Esophagus squamous epithelium (tissue), 5 donors: Measurements from ENCODE around the gene ENO4. TPM values are rescaled to one million over a fixed set of nuclear protein-coding genes. Genes with fewer than 3 reads are reported as not detected.

ENCODE experiments used
- DNase-seq: peaks from one replicate; lab custom pipeline; 2025; lab: John Stamatoyannopoulos, UW
- H3K27ac ChIP-seq, 4 donors: fragments of 200-600 bp; sonication (generic); one replicate each; pipeline ENCODE4 v1.5.1; 2016 to 2019; ENCODE audit warnings: mild to moderate bottlenecking in 1 of 4
- H3K27me3 ChIP-seq, 4 donors: fragments of 200-600 bp; sonication (generic); 1 replicate in 3 of 4; 2 replicates in 1 of 4; pipeline versions ENCODE4 v1.5.1 to v1.6.0; 2017 to 2021; ENCODE audit warnings: antibody characterized with exemption in 1 of 4
- H3K36me3 ChIP-seq, 3 donors: fragments of 200-600 bp; sonication (generic); one replicate each; pipeline ENCODE4 v1.5.1; 2016 to 2019
- H3K4me1 ChIP-seq, 3 donors: fragments of 200-600 bp; sonication (generic); one replicate each; pipeline ENCODE4 v1.5.1; 2017 to 2019
- H3K4me3 ChIP-seq, 4 donors: fragments of 200-600 bp; sonication (generic); 1 replicate in 3 of 4; 2 replicates in 1 of 4; pipeline ENCODE4 v1.5.1; 2016 to 2019; ENCODE audit warnings: mild to moderate bottlenecking in 2 of 4, moderate library complexity in 1 of 4
- H3K9me3 ChIP-seq, 3 donors: fragments of 200-600 bp; sonication (generic); one replicate each; pipeline ENCODE4 v1.5.1; 2016 to 2019
- POLR2A ChIP-seq, 4 donors: fragments of 450-650 bp; IDR thresholded peaks; one replicate each; pipeline ENCODE4 v1.6.1; 2017; ENCODE audit warnings: antibody characterized with exemption in 4 of 4, mild to moderate bottlenecking in 4 of 4, moderate library complexity in 3 of 4
- WGBS, 2 donors: methylation state at CpG; one replicate each; pipeline ENCODE4 v1.1.5; 2018; 5-methylcytosine and 5-hydroxymethylcytosine counted together
- intact Hi-C: fragments of 100-400 bp; cut with DNase I; formaldehyde crosslinking; loops from one replicate; pipeline ENCODE4 v1.15.0; 2022
- total RNA-seq, 4 donors: library from RNA; depleted of rRNA; stranded (reverse); fragments of >200 nt; gene quantifications; one replicate each; pipeline ENCODE4 v1.1.0, GENCODE V29; 2016
- TF ChIP-seq, protein P1 (sequence below), 6 experiments: fragments of 450-650 bp in 4 of 6; fragments of 200-600 bp in 2 of 6; sonication (generic) in 2 of 6; IDR thresholded peaks; one replicate each; pipeline ENCODE4 v1.5.1; 2016 to 2019; ENCODE audit warnings: antibody characterized with exemption in 6 of 6, mild to moderate bottlenecking in 4 of 6, moderate library complexity in 4 of 6
- donor health status: DM: yes; HTN: yes; CAD: no.

Gene ENO4
- total RNA-seq, 4 donors from 2014 or later, result 0.19 to 0.64 TPM; not detected in 2

DNA sequence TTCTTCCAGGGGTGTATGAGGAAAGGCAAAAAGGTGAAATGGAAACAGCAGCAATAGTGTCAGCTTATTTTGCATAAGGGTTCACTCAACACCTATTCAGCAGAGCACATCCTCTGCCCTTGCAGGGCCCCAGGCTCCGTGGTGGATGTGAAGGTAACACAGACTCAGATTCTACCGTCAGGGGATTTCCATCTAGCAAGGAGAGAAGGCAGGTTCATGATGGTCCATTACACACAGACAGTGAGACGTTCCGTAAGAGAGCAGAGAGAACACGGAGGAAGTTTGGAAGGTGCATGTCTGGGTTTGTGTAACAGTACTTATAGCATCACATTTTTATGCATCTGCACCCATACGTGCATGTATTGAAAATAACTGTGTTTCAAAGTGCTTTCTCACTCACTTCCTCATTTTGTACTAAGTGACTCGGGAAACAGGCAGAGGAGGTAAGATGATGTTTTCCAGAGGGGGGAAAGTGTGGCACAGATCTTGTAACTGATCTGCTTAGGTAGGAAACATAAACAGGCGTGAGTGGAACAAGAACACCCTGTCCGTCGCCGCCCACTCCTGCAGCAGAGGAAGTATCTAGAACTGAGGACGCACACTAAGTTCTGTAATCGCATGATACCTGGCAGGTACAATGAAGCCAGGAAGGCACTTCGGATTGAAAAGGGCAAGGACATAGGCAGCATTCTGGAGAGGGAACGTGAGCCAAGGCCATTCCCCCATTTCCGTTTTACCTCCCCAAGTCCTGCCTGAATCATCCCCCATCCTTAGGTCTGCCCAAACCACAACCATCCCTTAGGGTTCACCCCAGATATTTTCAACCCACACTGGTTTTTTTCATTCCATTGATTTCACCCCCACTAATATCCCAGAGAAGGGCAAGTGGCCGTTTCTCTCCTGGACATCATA is 1.0 kb upstream of the ENO4 start:
- H3K27me3 ChIP-seq, result peaks cover 0 to 27% (median 0%) of the 10 kb centered on the region in 4 donors
- H3K27ac ChIP-seq, result peak overlapping the region in 2 of 4 donors; percentile 66 to 71
- 36 to 46% methylated on average over 17 of the region's 17 CpGs for WGBS, 2 donors
- H3K9me3 ChIP-seq, result no peaks in the 10 kb centered on the region
- no peak for DNase-seq
- H3K4me1 ChIP-seq, result peaks cover 0 to 26% (median 4%) of the 10 kb centered on the region in 3 donors
- H3K36me3 ChIP-seq, result no peaks in the 10 kb centered on the region
- no peak for TF ChIP-seq POLR2A (IDR thresholded peaks at IDR 0.05)
- TF ChIP-seq, protein P1, sequence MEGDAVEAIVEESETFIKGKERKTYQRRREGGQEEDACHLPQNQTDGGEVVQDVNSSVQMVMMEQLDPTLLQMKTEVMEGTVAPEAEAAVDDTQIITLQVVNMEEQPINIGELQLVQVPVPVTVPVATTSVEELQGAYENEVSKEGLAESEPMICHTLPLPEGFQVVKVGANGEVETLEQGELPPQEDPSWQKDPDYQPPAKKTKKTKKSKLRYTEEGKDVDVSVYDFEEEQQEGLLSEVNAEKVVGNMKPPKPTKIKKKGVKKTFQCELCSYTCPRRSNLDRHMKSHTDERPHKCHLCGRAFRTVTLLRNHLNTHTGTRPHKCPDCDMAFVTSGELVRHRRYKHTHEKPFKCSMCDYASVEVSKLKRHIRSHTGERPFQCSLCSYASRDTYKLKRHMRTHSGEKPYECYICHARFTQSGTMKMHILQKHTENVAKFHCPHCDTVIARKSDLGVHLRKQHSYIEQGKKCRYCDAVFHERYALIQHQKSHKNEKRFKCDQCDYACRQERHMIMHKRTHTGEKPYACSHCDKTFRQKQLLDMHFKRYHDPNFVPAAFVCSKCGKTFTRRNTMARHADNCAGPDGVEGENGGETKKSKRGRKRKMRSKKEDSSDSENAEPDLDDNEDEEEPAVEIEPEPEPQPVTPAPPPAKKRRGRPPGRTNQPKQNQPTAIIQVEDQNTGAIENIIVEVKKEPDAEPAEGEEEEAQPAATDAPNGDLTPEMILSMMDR (IDR thresholded peaks at IDR 0.05), result no peak
- peak overlapping the region; percentile 46 to 77 (median 68) for H3K4me3 ChIP-seq
- intact Hi-C loops, result no loop called here

DNA sequence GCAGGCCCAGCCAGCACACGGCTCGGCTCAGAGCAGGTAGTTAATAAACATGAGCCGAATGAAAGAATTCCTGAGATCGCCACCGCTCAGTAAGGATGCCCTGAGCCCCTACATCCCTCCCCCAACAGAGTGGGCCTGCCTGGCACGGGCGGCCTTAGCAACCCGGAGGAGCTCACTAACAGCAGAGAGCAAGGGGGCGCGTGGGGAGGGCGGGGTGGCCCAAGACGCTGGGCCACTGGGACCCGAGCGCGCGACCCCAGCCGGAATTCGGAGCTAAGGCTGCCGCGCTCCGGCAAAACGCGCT is 403 bp upstream of the ENO4 start:
- 0 to 2% methylated on average over 7 to 10 of the region's 23 CpGs for WGBS, 2 donors
- H3K4me3 ChIP-seq, result peak overlapping the region; percentile 46 to 77 (median 68)
- H3K27me3 ChIP-seq, result peaks cover 0 to 27% (median 0%) of the 10 kb centered on the region in 4 donors
- no peaks in the 10 kb centered on the region for H3K36me3 ChIP-seq
- intact Hi-C loops, result no loop called here
- H3K9me3 ChIP-seq, result no peaks in the 10 kb centered on the region
- no peak for DNase-seq
- H3K4me1 ChIP-seq, result peaks cover 0 to 26% (median 4%) of the 10 kb centered on the region in 3 donors
- TF ChIP-seq POLR2A (IDR thresholded peaks at IDR 0.05), result no peak
- TF ChIP-seq, protein P1 (IDR thresholded peaks at IDR 0.05), result no peak
- H3K27ac ChIP-seq, result peak overlapping the region; percentile 7 to 71 (median 66)

DNA sequence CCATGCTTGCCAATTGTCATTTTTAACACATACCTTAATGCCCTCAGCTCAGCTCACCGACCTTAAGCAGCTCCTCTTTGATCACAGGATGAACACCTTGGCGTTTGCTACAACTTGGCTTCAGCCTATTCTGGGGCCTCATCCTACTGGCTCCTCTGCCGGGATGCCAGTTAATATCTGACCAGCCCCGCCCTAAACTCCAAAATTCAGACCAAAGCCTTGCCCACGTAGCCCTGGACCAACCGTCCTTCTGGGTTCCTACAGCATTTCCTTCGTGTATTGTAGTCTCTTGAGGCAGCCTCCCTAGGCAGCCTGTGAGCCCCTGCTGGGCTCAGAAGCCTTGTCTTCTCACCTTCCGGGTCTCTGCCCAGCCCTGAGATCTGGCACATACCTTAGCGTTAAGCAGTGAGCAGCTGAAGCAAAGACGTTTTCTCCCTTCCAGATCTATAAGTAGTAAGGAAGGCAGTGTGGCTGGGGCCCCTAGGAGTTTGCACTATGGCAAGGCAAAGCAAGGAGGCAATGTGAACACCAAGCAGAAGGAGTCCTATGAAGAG is 836 bp downstream of the ENO4 start:
- peak overlapping the region; percentile 44 to 71 (median 66) for H3K27ac ChIP-seq
- no peak for DNase-seq
- peak overlapping the region; percentile 46 to 77 (median 68) for H3K4me3 ChIP-seq
- TF ChIP-seq, protein P1 (IDR thresholded peaks at IDR 0.05), result no peak
- TF ChIP-seq POLR2A (IDR thresholded peaks at IDR 0.05), result no peak
- peaks cover 0 to 26% (median 4%) of the 10 kb centered on the region in 3 donors for H3K4me1 ChIP-seq
- WGBS, 2 donors, result 13 to 35% methylated on average over 7 to 10 of the region's 10 CpGs
- peaks cover 0 to 27% (median 0%) of the 10 kb centered on the region in 4 donors for H3K27me3 ChIP-seq
- no peaks in the 10 kb centered on the region for H3K36me3 ChIP-seq
- H3K9me3 ChIP-seq, result no peaks in the 10 kb centered on the region
- intact Hi-C loops, result no loop called here

DNA sequence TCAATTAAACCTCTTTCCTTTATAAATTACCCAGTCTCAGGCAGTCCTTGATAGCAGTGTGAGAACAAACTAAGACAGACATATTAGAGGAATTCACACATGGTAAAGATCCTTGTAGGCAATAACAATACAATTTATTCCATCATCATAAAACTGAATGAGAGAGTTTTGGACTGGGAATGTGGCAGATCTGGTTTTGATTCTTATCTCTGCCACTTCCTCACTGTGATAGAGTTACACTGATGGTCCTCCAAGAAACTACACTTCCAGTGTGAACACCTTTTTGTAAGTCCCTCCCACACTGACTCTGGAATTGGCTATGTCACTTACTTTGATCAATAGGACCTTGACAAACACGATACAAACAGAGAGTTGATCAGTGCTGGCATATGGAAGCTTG is 2.9 kb downstream of the ENO4 start:
- no peak for DNase-seq
- H3K4me1 ChIP-seq, result peaks cover 0 to 26% (median 4%) of the 10 kb centered on the region in 3 donors
- no peaks in the 10 kb centered on the region for H3K36me3 ChIP-seq
- no peaks in the 10 kb centered on the region for H3K9me3 ChIP-seq
- H3K4me3 ChIP-seq, result no peak overlapping the region
- 78 to 80% methylated on average over 1 of the region's 1 CpG for WGBS, 2 donors
- no peak overlapping the region for H3K27ac ChIP-seq
- intact Hi-C loops, result no loop called here
- H3K27me3 ChIP-seq, result peaks cover 0 to 27% (median 0%) of the 10 kb centered on the region in 4 donors
- TF ChIP-seq POLR2A (IDR thresholded peaks at IDR 0.05), result no peak
- TF ChIP-seq, protein P1 (IDR thresholded peaks at IDR 0.05), result no peak

DNA sequence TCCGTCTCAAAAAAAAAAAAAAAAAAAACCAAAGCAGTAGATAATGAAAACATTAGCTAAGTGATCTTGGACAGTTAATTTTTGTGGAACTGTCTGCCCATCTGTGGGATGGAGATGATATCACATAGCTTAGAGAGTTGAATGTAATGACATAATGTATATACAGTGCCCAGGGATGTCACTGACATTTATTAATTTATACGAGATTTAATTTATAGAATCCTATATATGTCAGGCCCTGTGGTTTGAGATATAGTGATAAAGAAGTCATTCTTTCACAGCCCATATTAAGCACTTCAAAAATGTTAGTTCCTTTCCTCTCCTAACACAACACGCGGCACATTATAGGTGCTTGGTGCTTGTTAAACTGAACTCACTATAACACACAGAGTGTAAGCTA is 4.0 kb downstream of the ENO4 start:
- Histone ChIP-seq H3K9me3 (no peaks in the 10 kb centered on the region), H3K4me3 (no peak overlapping the region), H3K4me1 (peaks cover 0 to 22% (median 4%) of the 10 kb centered on the region in 3 donors), H3K27ac (no peak overlapping the region), H3K27me3 (peaks cover 0 to 27% (median 0%) of the 10 kb centered on the region in 4 donors), H3K36me3 (no peaks in the 10 kb centered on the region)
- 86 to 90% methylated on average over 4 of the region's 4 CpGs for WGBS, 2 donors
- TF ChIP-seq POLR2A (IDR thresholded peaks at IDR 0.05), result no peak
- TF ChIP-seq, protein P1 (IDR thresholded peaks at IDR 0.05), result no peak
- DNase-seq, result no peak
- intact Hi-C loops, result no loop called here
